ENCODE measurements around the gene PNMA6E. TPM values are rescaled to one million over a fixed set of nuclear protein-coding genes. Genes with fewer than 3 reads are reported as not detected.
"Not testable (repeated sequence)": the region's sequence is repeated elsewhere in the genome, so short reads cannot be mapped to it uniquely, and the experiment has no call there.

Gene PNMA6E
- total RNA-seq, 2 experiments from 2014 or later = not detected

GRCh38 chrX:153410373-153410772, 9.2 kb upstream of the PNMA6E start:
- POLR2A ChIA-PET = no interaction called here
- CTCF ChIA-PET = no interaction called here

DNA sequence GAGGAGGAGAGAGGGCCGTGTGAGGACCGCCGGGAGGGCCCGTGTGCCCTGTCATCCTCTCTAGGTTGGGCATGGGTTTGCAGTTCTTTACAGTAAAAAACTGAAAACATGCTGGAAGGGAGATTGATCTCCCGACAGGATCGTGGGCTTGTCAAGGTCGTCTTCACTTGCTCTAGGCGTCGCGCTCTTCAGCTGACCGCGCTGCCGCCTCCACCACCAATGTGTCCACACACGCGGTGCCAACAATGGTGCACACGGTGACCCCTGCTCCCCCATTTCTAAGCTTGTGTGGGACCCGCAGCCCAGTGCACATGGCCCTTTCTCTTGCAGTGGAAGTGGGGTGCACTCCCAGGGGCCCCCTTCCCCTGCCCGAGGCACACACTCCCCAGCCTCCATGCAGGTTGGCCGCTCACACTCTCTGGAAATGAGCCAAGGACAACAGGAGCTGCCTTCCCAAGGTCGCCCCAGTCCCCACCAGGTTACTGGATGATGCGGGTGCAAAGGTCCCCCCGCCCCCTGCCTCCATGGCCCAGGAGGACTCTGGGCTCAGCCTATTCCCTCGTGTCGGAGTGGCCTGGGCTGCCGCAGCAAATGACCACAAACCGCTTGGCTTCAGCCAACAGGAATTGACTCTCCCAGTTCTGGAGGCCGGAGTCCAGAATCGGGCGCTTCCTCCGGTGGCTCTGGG, 8.4 kb upstream of the PNMA6E start:
- ChIA-PET CTCF (no interaction called here), POLR2A (no interaction called here)

DNA sequence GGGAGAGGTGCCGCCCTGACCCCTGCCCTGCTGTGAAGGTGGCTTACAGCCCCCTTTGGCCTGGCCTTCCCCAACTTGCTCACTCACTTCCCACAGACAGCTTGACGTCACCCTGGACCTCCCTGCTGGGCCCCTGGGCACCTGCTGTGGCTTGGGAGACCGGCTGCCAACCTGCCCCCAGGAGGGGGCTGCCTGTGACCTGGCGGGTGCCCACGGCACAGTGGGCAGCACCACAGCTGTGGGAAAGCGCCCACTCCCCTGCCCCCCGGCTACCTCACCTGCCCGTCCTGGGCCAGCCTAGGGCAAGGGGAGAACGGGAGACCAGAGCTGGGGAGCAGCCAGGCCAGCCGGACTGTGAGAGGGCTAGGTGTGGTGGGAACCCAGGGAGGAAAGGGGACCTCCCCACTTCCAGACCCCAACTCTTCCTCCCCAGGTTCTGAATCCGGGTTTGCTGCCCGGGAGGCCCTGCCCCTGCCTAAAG, 7.8 kb upstream of the PNMA6E start:
- CTCF ChIA-PET = no interaction called here
- POLR2A ChIA-PET = no interaction called here

DNA sequence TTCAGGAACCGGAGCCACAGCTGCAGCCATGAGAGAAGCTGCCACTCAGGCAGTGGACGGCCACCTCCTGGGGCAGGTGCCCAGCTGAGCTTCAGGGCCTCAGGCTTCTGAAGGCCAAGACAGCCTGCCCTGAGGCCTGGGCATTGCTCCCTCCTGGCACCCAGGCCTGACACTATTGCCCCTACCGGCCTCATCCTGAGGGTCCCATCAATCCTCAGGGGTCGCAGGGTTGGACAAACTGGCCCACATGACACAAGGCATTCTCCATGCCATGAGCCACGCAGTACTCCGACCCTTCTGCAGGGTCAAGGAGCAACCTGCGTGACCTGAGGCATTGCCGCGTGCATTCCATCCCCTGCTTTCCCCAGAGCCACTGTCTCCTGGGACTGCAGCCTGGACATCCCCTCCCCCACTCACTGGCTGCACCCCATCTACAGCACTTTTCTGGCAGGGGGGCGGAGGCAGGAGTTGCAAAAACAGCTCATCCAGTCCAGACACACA, 7.1 kb upstream of the PNMA6E start:
- POLR2A ChIA-PET = no interaction called here
- CTCF ChIA-PET = no interaction called here

DNA sequence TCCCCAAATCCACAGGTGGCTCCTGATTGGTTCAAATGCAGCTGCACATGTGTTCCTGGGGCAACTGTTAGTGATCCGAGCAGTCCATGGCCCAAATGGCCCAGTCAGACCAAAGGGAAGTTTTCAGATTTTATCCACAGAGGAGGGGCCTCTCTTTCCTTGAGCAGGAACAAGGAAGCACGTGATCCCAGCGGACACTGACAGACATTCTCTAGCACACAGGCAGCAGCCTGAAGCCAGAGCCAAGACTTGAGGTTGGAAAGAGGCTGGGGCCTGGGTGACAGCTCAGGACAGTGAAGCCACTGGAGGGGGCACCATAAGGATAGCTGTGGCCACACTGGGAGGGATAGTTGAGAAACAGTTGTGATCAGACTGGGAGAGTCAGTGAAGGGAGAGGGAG, 6.6 kb upstream of the PNMA6E start:
- POLR2A ChIA-PET = no interaction called here

DNA sequence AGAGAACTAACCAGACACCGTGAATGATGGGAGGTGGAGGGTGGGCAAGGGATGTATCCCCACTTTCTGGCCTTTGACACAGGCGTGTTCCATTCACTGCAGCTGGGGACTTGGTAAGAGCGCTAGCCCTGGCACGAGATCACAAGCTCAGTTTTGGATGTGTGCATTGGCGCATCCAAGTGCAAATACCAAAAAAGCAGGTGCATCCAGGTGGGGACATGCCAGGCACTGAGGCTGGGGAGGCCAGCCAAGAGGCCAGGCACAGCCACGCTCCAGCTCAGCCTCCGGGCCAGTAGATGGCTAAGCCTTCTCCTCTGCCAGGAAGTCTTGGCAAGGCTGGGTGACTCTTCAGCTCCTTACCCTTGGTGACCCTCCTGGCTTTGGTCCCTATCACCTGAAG, 5.8 kb upstream of the PNMA6E start:
- ChIA-PET CTCF (no interaction called here), POLR2A (no interaction called here)

More for the DNA sequence above, 6.6 kb upstream of the PNMA6E start:
- CTCF ChIA-PET = no interaction called here

DNA sequence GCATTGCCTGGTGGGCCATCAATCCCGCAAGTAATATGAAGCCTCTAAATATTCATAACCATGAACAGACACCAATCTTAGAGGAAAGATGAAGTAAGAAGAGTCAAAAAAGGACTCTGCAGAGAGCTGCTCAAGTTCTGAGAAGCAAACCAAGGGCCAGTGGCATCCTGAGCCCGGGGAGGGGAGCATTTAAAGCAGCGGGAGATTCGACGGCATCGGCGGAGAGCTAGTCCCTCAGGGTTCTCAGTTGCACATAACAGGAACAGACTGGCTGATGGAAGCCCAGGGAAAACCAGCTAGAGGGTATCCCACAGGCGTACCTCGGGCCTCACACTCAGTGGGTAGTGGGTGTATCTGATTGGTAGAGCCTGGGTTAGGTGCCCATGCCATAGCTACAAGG, 4.9 kb upstream of the PNMA6E start:
- ChIA-PET CTCF (interaction anchor here (0.9 kb wide), 1 partner anchor 101 kb away, joined by 3 read pairs; no protein-coding TSS in a partner anchor), POLR2A (no interaction called here)

DNA sequence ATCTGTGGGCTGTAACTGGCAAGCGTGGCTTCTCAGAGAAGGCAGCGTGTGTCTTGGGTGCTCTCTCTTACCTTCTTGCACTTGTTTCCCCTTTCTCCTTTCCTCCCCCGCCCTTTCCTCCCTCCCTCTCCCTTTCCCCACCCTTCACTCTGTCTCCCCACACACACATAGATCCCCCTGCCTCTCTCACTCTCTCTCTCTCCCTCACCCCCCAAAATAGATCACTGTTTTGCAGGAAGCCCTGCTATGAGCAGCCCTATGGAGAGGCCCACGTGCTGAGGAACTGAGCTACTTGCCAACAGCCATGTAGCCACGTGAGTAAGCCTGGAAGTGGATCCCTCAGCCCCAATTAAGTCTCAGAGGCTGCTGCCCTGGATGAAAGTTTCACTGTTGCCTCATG, 4.3 kb upstream of the PNMA6E start:
- ChIA-PET CTCF (interaction anchor here (0.9 kb wide), 1 partner anchor 101 kb away, joined by 3 read pairs; no protein-coding TSS in a partner anchor), POLR2A (no interaction called here)

- CTCF ChIA-PET, POLR2A ChIA-PET: not testable (repeated sequence)
Observed at GRCh38 chrX:153404333-153404732, 3.2 kb upstream of the PNMA6E start.

GRCh38 chrX:153400146-153401132, 711 bp downstream of the PNMA6E start:
- ChIA-PET POLR2A (no interaction called here), CTCF (no interaction called here)

DNA sequence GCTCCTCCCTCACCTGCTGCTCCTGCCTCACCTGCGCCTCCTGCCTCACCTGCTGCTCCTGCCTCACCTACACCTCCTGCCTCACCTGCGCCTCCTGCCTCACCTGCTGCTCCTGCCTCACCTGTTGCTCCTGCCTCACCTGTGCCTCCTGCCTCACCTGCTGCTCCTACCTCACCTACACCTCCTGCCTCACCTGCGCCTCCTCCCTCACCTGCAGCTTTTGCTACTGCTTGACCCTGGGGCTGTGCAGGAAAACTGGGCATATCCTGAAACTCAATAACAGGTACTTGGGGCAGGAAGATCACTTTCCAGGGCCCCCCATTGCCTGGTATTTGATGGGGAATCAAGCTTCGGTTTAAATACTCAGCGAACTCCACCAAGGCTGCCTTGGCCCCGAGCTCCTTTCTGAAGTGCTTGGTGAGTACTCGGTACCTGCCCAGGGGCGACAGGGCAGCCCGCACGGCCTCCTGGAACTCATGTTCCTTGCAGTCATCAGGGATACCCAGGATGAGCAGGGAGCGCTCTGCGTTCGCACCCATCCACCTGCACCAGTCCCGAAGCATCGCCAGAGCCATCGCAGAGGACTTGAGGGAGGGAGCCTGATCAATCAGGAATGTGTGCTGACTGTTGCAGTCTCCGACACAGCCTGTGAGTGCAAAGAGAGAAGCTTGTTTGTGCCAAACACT, 2.7 kb downstream of the PNMA6E start:
- CTCF ChIA-PET = no interaction called here
- POLR2A ChIA-PET = no interaction called here

DNA sequence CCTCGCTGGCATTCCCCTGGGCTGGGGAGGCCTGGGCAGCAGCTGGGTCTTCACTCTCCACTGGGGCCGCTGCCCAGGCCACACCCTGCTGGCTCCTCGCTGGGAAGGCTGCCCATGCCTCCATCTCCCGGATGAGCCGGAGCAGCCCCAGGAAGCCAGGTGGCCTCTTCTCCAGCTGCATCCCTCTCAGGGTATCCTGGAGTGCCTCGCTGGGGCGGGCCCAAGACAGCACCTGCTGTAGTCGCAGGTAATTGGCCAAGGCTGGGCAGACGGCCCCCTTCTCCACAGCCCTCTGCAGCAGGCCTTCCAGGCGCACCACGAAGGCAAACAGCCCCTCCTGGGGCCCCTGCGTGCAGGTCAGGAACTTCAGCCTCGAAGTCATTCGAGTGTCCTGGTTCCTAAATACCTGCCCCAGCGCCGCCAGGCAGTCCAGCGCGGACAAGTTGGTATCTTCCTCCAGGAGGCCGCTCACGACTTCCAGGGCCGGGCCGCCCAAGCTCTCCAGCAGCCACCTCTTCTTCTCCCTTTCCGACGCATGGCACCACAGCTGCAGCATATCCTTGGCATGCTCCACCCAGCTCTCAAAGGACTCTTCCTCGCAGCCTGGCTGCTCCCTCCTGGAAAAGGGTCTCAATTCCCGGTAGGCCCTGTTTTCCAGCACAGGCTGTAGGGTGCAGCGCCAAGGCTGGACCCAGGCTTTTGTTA, 3.7 kb downstream of the PNMA6E start:
- ChIA-PET POLR2A (no interaction called here), CTCF (no interaction called here)

GRCh38 chrX:153396320-153397195, 4.6 kb downstream of the PNMA6E start:
- POLR2A ChIA-PET = no interaction called here
- CTCF ChIA-PET = no interaction called here

DNA sequence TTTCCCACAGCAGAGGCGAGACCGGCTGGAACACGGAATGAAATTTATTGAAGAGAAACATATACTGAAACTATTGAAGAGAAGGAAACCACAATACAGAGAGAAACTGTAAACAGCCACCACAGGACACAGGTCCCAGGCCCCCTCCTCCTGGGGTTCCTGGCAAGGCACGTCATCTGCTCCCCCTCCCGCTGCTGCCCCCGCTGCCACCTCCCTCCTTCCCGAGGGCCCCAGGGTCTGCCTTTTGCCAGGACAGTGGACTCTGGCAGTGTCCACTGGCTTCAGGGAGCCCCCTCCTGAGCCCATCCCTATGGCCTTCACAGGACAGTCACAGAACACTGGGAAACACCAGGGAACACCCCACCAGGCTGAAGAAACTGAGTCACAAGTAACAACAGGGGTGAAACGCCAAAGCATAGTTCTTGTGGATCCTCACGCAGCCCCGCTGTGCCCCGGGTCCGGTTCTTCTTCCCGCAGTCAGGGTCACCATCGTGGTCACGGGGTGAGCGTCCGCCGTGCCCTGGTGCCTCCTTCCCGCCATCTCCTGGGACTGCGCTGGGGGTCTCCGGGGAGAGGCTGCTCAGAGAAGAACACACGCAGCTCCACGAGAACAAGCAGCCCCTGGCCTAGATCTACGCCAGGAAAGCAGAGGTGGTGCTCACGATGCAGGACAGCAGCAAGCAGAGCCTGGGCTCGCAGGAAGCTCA, 5.4 kb downstream of the PNMA6E start:
- POLR2A ChIA-PET = no interaction called here
- CTCF ChIA-PET = no interaction called here

GRCh38 chrX:153394612-153395011, 6.5 kb downstream of the PNMA6E start:
- ChIA-PET POLR2A (no interaction called here), CTCF (no interaction called here)

GRCh38 chrX:153392642-153393321, 8.4 kb downstream of the PNMA6E start:
- POLR2A ChIA-PET = no interaction called here
- CTCF ChIA-PET = no interaction called here

DNA sequence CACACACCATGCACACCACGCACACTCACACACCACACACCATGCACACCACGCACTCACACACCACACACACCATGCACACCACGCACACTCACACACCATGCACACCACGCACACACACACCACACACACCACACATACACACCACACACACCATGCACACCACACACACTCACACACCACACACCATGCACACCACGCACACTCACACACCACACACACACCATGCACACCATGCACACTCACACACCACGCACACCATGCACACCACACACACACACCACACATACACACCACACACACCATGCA, 11.7 kb downstream of the PNMA6E start:
- POLR2A ChIA-PET, CTCF ChIA-PET: not testable (repeated sequence)

All from activated CD8-positive, alpha-beta memory T cell treated with anti-CD3 and anti-CD28 coated beads for 36 hours (primary cell).